ENCODE data around the gene MYO1B. TPM values are rescaled to one million over a fixed set of nuclear protein-coding genes. Genes with fewer than 3 reads are reported as not detected.

Gene MYO1B
- total RNA-seq, 1 experiment from 2014 or later = 80.3 TPM

GRCh38 chr2:191386938-191387536 is 141.8 kb downstream of the MYO1B start:
- Mint-ChIP-seq H3K4me3 (ENCODE audit: unreplicated experiment) (no peak overlapping the region), H3K27me3 (ENCODE audit: insufficient read depth, unreplicated experiment) (no peaks in the 10 kb centered on the region), H3K36me3 (ENCODE audit: insufficient read depth, unreplicated experiment) (peaks cover 58% of the 10 kb centered on the region), H3K27ac (ENCODE audit: unreplicated experiment) (no peak overlapping the region), H3K9me3 (ENCODE audit: unreplicated experiment) (no peaks in the 10 kb centered on the region), H3K4me1 (ENCODE audit: low read depth, unreplicated experiment) (peaks cover 6% of the 10 kb centered on the region)
- Histone ChIP-seq H3K27me3 (replicated peaks; ENCODE audit: control insufficient read depth, insufficient read depth, low read length) (no peaks in the 10 kb centered on the region), H3K9me3 (no peaks in the 10 kb centered on the region), H3K4me1 (peaks cover 10% of the 10 kb centered on the region), H3K4me3 (ENCODE audit: low read depth, low read length) (no peak overlapping the region), H3K36me3 (ENCODE audit: control insufficient read depth, insufficient read depth, low read length) (no peaks in the 10 kb centered on the region; the same call in none of the 2 replicates)
- no TSS peak for BruUV-seq (replicated peaks)
- no peak for DNase-seq
- POLR2A ChIA-PET = no interaction called here
- intact Hi-C loops (cut with micrococcal nuclease; ENCODE audit: unreplicated experiment) = no loop called here
- CTCF ChIA-PET = no interaction called here
- TF ChIP-seq CTCF (IDR thresholded peaks at IDR 0.05; ENCODE audit: insufficient read depth in 1 of 2, low read depth in 1 of 2, low read length in 1 of 2, severe bottlenecking in 1 of 2, unreplicated experiment in 1 of 2) = no peak

GRCh38 chr2:191389288-191389687 is 144.1 kb downstream of the MYO1B start:
- H3K36me3 ChIP-seq (ENCODE audit: control insufficient read depth, insufficient read depth, low read length) = peaks cover 2% of the 10 kb centered on the region

GRCh38 chr2:191391171-191391570 is 146.0 kb downstream of the MYO1B start:
- ChIA-PET POLR2A (no interaction called here), CTCF (no interaction called here)
- H3K36me3 ChIP-seq (ENCODE audit: control insufficient read depth, insufficient read depth, low read length) = peaks cover 2% of the 10 kb centered on the region; the same call in 1 of the 2 replicates
- no peak overlapping the region for H3K4me3 ChIP-seq (ENCODE audit: low read depth, low read length)
- Mint-ChIP-seq H3K4me1 (ENCODE audit: low read depth, unreplicated experiment) (no peaks in the 10 kb centered on the region), H3K27me3 (ENCODE audit: insufficient read depth, unreplicated experiment) (no peaks in the 10 kb centered on the region), H3K9me3 (ENCODE audit: unreplicated experiment) (no peaks in the 10 kb centered on the region), H3K27ac (ENCODE audit: unreplicated experiment) (no peak overlapping the region), H3K36me3 (ENCODE audit: insufficient read depth, unreplicated experiment) (peaks cover 50% of the 10 kb centered on the region), H3K4me3 (ENCODE audit: unreplicated experiment) (no peak overlapping the region)
- intact Hi-C loops (cut with micrococcal nuclease; ENCODE audit: unreplicated experiment) = no loop called here
- TF ChIP-seq CTCF (IDR thresholded peaks at IDR 0.05; ENCODE audit: insufficient read depth in 1 of 2, low read depth in 1 of 2, low read length in 1 of 2, severe bottlenecking in 1 of 2, unreplicated experiment in 1 of 2) = no peak
- H3K4me1 ChIP-seq = no peaks in the 10 kb centered on the region
- H3K9me3 ChIP-seq = no peaks in the 10 kb centered on the region
- no peak for DNase-seq
- BruUV-seq (replicated peaks) = no TSS peak
- no peaks in the 10 kb centered on the region for H3K27me3 ChIP-seq (replicated peaks; ENCODE audit: control insufficient read depth, insufficient read depth, low read length)

More at GRCh38 chr2:191389288-191389687, 144.1 kb downstream of the MYO1B start:
- H3K4me1 ChIP-seq = no peaks in the 10 kb centered on the region
- H3K27me3 Mint-ChIP-seq (ENCODE audit: insufficient read depth, unreplicated experiment) = no peaks in the 10 kb centered on the region
- ChIA-PET POLR2A (no interaction called here), CTCF (no interaction called here)
- no peaks in the 10 kb centered on the region for H3K27me3 ChIP-seq (replicated peaks; ENCODE audit: control insufficient read depth, insufficient read depth, low read length)
- no TSS peak for BruUV-seq (replicated peaks)
- no peak overlapping the region for H3K27ac Mint-ChIP-seq (ENCODE audit: unreplicated experiment)
- H3K36me3 Mint-ChIP-seq (ENCODE audit: insufficient read depth, unreplicated experiment) = peaks cover 56% of the 10 kb centered on the region
- DNase-seq = no peak
- no peak overlapping the region for H3K4me3 Mint-ChIP-seq (ENCODE audit: unreplicated experiment)
- H3K9me3 Mint-ChIP-seq (ENCODE audit: unreplicated experiment) = no peaks in the 10 kb centered on the region
- intact Hi-C loops (cut with micrococcal nuclease; ENCODE audit: unreplicated experiment) = no loop called here
- no peak overlapping the region for H3K4me3 ChIP-seq (ENCODE audit: low read depth, low read length)
- no peak for TF ChIP-seq CTCF (IDR thresholded peaks at IDR 0.05; ENCODE audit: insufficient read depth in 1 of 2, low read depth in 1 of 2, low read length in 1 of 2, severe bottlenecking in 1 of 2, unreplicated experiment in 1 of 2)
- H3K4me1 Mint-ChIP-seq (ENCODE audit: low read depth, unreplicated experiment) = no peaks in the 10 kb centered on the region
- no peaks in the 10 kb centered on the region for H3K9me3 ChIP-seq
